Endothelial cell of umbilical vein (primary cell): ENCODE data around the gene ZNRF3. TPM values are rescaled to one million over a fixed set of nuclear protein-coding genes. Genes with fewer than 3 reads are reported as not detected.

Source experiments
- BruUV-seq: library from RNA; stranded (reverse); fragments of 400-500 nt; replicated peaks from 2 replicates; lab custom pipeline; 2021; lab: Mats Ljungman, UMichigan
- CTCF ChIA-PET: fragments of 300-600, 350-600 bp; sonication (Branson Sonifier 250); formaldehyde crosslinking; loops from one replicate; lab custom pipeline; 2021; ENCODE audit warnings: antibody characterized with exemption, inconsistent platforms; lab: Charles Lee
- POLR2A ChIA-PET: fragments of 300-600, 350-600 bp; sonication (Branson Sonifier 250); formaldehyde crosslinking; loops from one replicate; lab custom pipeline; 2021; ENCODE audit warnings: antibody characterized with exemption, inconsistent platforms; lab: Charles Lee
- DNase-seq: peaks from one replicate; pipeline ENCODE4 v3.0.0-alpha.2; 2011; ENCODE audit warnings: low read depth, low spot score
- FAIRE-seq: peaks from 2 replicates; lab custom pipeline; 2011; peaks lifted over from hg19 to GRCh38; lab: Jason Lieb, UNC
- H2AFZ ChIP-seq: 2 replicates; pipeline ENCODE4 v1.6.0; 2012; ENCODE audit warnings: low read depth, low read length, control low read depth, inconsistent platforms
- H3K27ac ChIP-seq: 2 replicates; pipeline ENCODE4 v1.5.1; 2011; ENCODE audit warnings: low read depth, mild to moderate bottlenecking, control low read depth, low read length, moderate library complexity; ENCODE audit not compliant: insufficient read depth
- H3K27me3 ChIP-seq, 2 experiments: 2 replicates each; pipeline versions ENCODE4 v1.6.0 to v1.6.1; 2011; ENCODE audit warnings: low read length in 2 of 2, mixed read lengths in 1 of 2; ENCODE audit not compliant: control insufficient read depth in 2 of 2, insufficient read depth in 2 of 2
- H3K36me3 ChIP-seq, 2 experiments: 2 replicates in 1 of 2; 3 replicates in 1 of 2; pipeline ENCODE4 v1.5.1; 2011; ENCODE audit warnings: low read length in 2 of 2, mild to moderate bottlenecking in 1 of 2, moderate library complexity in 1 of 2; ENCODE audit not compliant: control insufficient read depth in 2 of 2, insufficient read depth in 2 of 2; ENCODE audit errors: extremely low read depth in 1 of 2
- H3K4me1 ChIP-seq: 3 replicates; pipeline ENCODE4 v1.5.1; 2011; ENCODE audit warnings: mild to moderate bottlenecking, low read length; ENCODE audit not compliant: control insufficient read depth, insufficient read depth; ENCODE audit errors: extremely low read depth
- H3K4me2 ChIP-seq: 2 replicates; pipeline ENCODE4 v1.6.1; 2011; ENCODE audit warnings: low read length, control low read depth, mixed read lengths; ENCODE audit not compliant: insufficient read depth
- H3K4me3 ChIP-seq, 3 experiments: fragments of 200-600 bp in 1 of 3; sonication (generic), shearing (Covaris generic) in 1 of 3; replicated peaks in 1 of 3; 2 replicates each; pipeline ENCODE4 v1.5.1; 2011 to 2016; ENCODE audit warnings: control low read depth in 3 of 3, low read length in 3 of 3, mild to moderate bottlenecking in 2 of 3, inconsistent platforms in 1 of 3, low read depth in 1 of 3, moderate library complexity in 1 of 3; ENCODE audit not compliant: insufficient read depth in 1 of 3
- H3K79me2 ChIP-seq: 2 replicates; pipeline ENCODE4 v1.6.0; 2012; ENCODE audit warnings: low read length, inconsistent platforms; ENCODE audit not compliant: control insufficient read depth, insufficient read depth
- H3K9ac ChIP-seq: replicated peaks from 2 replicates; pipeline ENCODE3; 2011; ENCODE audit warnings: low read length, control low read depth; ENCODE audit not compliant: insufficient read depth; ENCODE audit errors: extremely low read depth
- H3K9me1 ChIP-seq: replicated peaks from 3 replicates; pipeline ENCODE4 v1.6.0; 2011; ENCODE audit warnings: mild to moderate bottlenecking, low read length; ENCODE audit not compliant: control insufficient read depth, insufficient read depth; ENCODE audit errors: extremely low read depth
- H3K9me3 ChIP-seq: replicated peaks from 2 replicates; pipeline ENCODE4 v1.5.1; 2012; ENCODE audit warnings: low read length, inconsistent platforms; ENCODE audit not compliant: control insufficient read depth, insufficient read depth
- H4K20me1 ChIP-seq: replicated peaks from 2 replicates; pipeline ENCODE3; 2011; ENCODE audit warnings: mild to moderate bottlenecking, low read length; ENCODE audit not compliant: control insufficient read depth, insufficient read depth; ENCODE audit errors: extremely low read depth
- EZH2 ChIP-seq: IDR thresholded peaks from 2 replicates; pipeline ENCODE4 v1.6.1; 2012; ENCODE audit warnings: borderline replicate concordance, low read depth, mild to moderate bottlenecking, moderate library complexity, low read length, inconsistent platforms; ENCODE audit not compliant: severe bottlenecking
- FOS ChIP-seq: IDR thresholded peaks from 2 replicates; pipeline ENCODE4 v1.6.1; 2011; ENCODE audit warnings: mild to moderate bottlenecking, low read length, moderate library complexity, borderline replicate concordance; ENCODE audit not compliant: insufficient read depth
- GATA2 ChIP-seq: IDR thresholded peaks from 2 replicates; pipeline ENCODE4 v1.7.0; 2011; ENCODE audit warnings: low read depth, mild to moderate bottlenecking, moderate library complexity, mixed read lengths, low read length; ENCODE audit not compliant: insufficient read length, insufficient read depth
- JUN ChIP-seq: IDR thresholded peaks from 2 replicates; pipeline ENCODE4 v1.6.1; 2011; ENCODE audit warnings: borderline replicate concordance, low read depth; ENCODE audit not compliant: insufficient read length, insufficient read depth
- MYC ChIP-seq: IDR thresholded peaks from one replicate; pipeline ENCODE4 v1.6.1; 2011; ENCODE audit warnings: mild to moderate bottlenecking, low read depth, low read length
- POLR2A ChIP-seq: IDR thresholded peaks from 2 replicates; pipeline ENCODE4 v1.6.1; 2012; ENCODE audit warnings: low read depth, mild to moderate bottlenecking, control low read depth, low read length
- POLR2AphosphoS5 ChIP-seq: IDR thresholded peaks from 2 replicates; pipeline ENCODE4 v1.6.1; 2012; ENCODE audit warnings: low read depth, mild to moderate bottlenecking, control low read depth, low read length, moderate library complexity; ENCODE audit not compliant: insufficient read depth
- dilution Hi-C: fragments of 300-500 bp; cut with MboI; formaldehyde crosslinking; loops from one replicate; pipeline ENCODE4 v1.15.0; 2019; ENCODE audit warnings: low sequenced_read_pairs; ENCODE audit not compliant: extremely low pct_ligation_motif_present
- intact Hi-C: fragments of 100-400 bp; cut with micrococcal nuclease; formaldehyde crosslinking; loops from one replicate; pipeline ENCODE4 v1.10.0; 2022
- polyA plus RNA-seq, 4 experiments: library from polyadenylated mRNA; depleted of rRNA in 3 of 4; stranded (reverse) in 3 of 4; unstranded in 1 of 4; fragments of >200 nt; gene quantifications; 2 replicates each; pipeline versions ENCODE4 v1.2.1 to v1.2.3, GENCODE V29; 2011 to 2012; ENCODE audit warnings: missing spikeins in 1 of 4
- total RNA-seq: library from RNA; stranded (reverse); gene quantifications from 2 replicates; pipeline ENCODE4 v1.2.3, GENCODE V29; 2021
- TF ChIP-seq, protein P1 (sequence below): IDR thresholded peaks from 2 replicates; pipeline ENCODE4 v1.6.1; 2011; ENCODE audit not compliant: insufficient read depth, insufficient read length
- TF ChIP-seq, protein P2 (sequence below), 2 donors: IDR thresholded peaks; 1 replicate in 1 of 2; 2 replicates in 1 of 2; pipeline ENCODE4 v1.5.1; 2011; ENCODE audit warnings: low read length in 2 of 2, mild to moderate bottlenecking in 2 of 2, moderate library complexity in 2 of 2, control low read depth in 1 of 2, inconsistent platforms in 1 of 2, low read depth in 1 of 2; ENCODE audit not compliant: insufficient read depth in 1 of 2; ENCODE audit errors: extremely low read depth in 1 of 2

ZNRF3 gene
- total and polyA plus RNA-seq, 2 donors (not counting 3 experiments of a cell fraction or from before 2014, with no cell fraction given), result 2.7 to 5.2 TPM

- Histone ChIP-seq H3K4me1 (no peaks in the 10 kb centered on the region), H3K27ac (no peak overlapping the region), H3K9me1 (no peaks in the 10 kb centered on the region), H4K20me1 (no peaks in the 10 kb centered on the region), H3K9ac (no peak overlapping the region), H3K79me2 (no peaks in the 10 kb centered on the region), H3K36me3 (no peaks in the 10 kb centered on the region), H2AFZ (no peak overlapping the region), H3K27me3 (no peaks in the 10 kb centered on the region), H3K9me3 (no peaks in the 10 kb centered on the region), H3K4me3 (no peak overlapping the region), H3K4me2 (no peak overlapping the region)
- TF ChIP-seq JUN (no peak), MYC (no peak), EZH2 (no peak), POLR2AphosphoS5 (no peak), FOS (no peak), GATA2 (no peak), POLR2A (no peak)
- TF ChIP-seq, protein P1, sequence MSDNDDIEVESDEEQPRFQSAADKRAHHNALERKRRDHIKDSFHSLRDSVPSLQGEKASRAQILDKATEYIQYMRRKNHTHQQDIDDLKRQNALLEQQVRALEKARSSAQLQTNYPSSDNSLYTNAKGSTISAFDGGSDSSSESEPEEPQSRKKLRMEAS, result no peak
- TF ChIP-seq, protein P2, sequence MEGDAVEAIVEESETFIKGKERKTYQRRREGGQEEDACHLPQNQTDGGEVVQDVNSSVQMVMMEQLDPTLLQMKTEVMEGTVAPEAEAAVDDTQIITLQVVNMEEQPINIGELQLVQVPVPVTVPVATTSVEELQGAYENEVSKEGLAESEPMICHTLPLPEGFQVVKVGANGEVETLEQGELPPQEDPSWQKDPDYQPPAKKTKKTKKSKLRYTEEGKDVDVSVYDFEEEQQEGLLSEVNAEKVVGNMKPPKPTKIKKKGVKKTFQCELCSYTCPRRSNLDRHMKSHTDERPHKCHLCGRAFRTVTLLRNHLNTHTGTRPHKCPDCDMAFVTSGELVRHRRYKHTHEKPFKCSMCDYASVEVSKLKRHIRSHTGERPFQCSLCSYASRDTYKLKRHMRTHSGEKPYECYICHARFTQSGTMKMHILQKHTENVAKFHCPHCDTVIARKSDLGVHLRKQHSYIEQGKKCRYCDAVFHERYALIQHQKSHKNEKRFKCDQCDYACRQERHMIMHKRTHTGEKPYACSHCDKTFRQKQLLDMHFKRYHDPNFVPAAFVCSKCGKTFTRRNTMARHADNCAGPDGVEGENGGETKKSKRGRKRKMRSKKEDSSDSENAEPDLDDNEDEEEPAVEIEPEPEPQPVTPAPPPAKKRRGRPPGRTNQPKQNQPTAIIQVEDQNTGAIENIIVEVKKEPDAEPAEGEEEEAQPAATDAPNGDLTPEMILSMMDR (IDR thresholded peaks at IDR 0.05; ENCODE audit: extremely low read depth in 1 of 2, insufficient read depth in 1 of 2, low read depth in 1 of 2, low read length in 2 of 2), result no peak
- intact Hi-C loops, result no loop called here
- FAIRE-seq (no peak), DNase-seq (no peak)
- POLR2A ChIA-PET, result no interaction called here
- CTCF ChIA-PET, result interaction anchor here (1.0 kb wide), 1 partner anchor 79 kb away, joined by 5 read pairs; no protein-coding TSS in a partner anchor
- dilution Hi-C loops, result no loop called here
- no TSS peak for BruUV-seq
These were observed 78.7 kb downstream of the ZNRF3 start for GRCh38 chr22:28962042-28962554.
